ENCODE results near the gene RAD51B. TPM values are rescaled to one million over a fixed set of nuclear protein-coding genes. Genes with fewer than 3 reads are reported as not detected.

RAD51B gene
- total RNA-seq, 1 donor from 2014 or later, result 3.8 TPM

- no peak for DNase-seq (ENCODE audit: low spot score)
- intact Hi-C loops (cut with DNase I), result loop anchor here (5.0 kb wide), 1 partner anchor 290 kb away; no protein-coding TSS in a partner anchor
Observed at GRCh38 chr14:68232300-68233055, 412.9 kb downstream of the RAD51B start.

GRCh38 chr14:68233101-68233784 is 413.7 kb downstream of the RAD51B start:
- DNase-seq (ENCODE audit: low spot score), result no peak
- intact Hi-C loops (cut with DNase I), result loop anchor here (5.0 kb wide), 1 partner anchor 291 kb away; no protein-coding TSS in a partner anchor

GRCh38 chr14:68234101-68234905 is 414.7 kb downstream of the RAD51B start:
- intact Hi-C loops (cut with DNase I), result loop anchor here (5.0 kb wide), 1 partner anchor 292 kb away; no protein-coding TSS in a partner anchor
- DNase-seq (ENCODE audit: low spot score), result no peak

GRCh38 chr14:68235011-68235410 is 415.4 kb downstream of the RAD51B start:
- no peak for DNase-seq (ENCODE audit: low spot score)
- intact Hi-C loops (cut with DNase I), result no loop called here

GRCh38 chr14:68236582-68237458 is 417.2 kb downstream of the RAD51B start:
- DNase-seq (ENCODE audit: low spot score), result no peak
- intact Hi-C loops (cut with DNase I), result no loop called here

GRCh38 chr14:68238551-68238950 is 419.0 kb downstream of the RAD51B start:
- no peak for DNase-seq (ENCODE audit: low spot score)
- intact Hi-C loops (cut with DNase I), result no loop called here

GRCh38 chr14:68238976-68239375 is 419.4 kb downstream of the RAD51B start:
- intact Hi-C loops (cut with DNase I), result no loop called here

GRCh38 chr14:68239988-68240771 is 420.6 kb downstream of the RAD51B start:
- intact Hi-C loops (cut with DNase I), result loop anchor here (10.0 kb wide), 1 partner anchor 435 kb away; no protein-coding TSS in a partner anchor
- no peak for DNase-seq (ENCODE audit: low spot score)

More at GRCh38 chr14:68238976-68239375, 419.4 kb downstream of the RAD51B start:
- no peak for DNase-seq (ENCODE audit: low spot score)

- intact Hi-C loops (cut with DNase I), result loop anchor here (10.0 kb wide), 1 partner anchor 433 kb away; no protein-coding TSS in a partner anchor
- no peak for DNase-seq (ENCODE audit: low spot score)
Observed at GRCh38 chr14:68241862-68242487, 422.4 kb downstream of the RAD51B start.

- intact Hi-C loops (cut with DNase I), result loop anchor here (2.0 to 10.0 kb wide), 3 partner anchors 99 to 431 kb away; no protein-coding TSS in a partner anchor
- DNase-seq (ENCODE audit: low spot score), result no peak
Observed at GRCh38 chr14:68243450-68244010, 424.0 kb downstream of the RAD51B start.

- intact Hi-C loops (cut with DNase I), result loop anchor here (2.0 to 10.0 kb wide), 3 partner anchors 100 to 430 kb away; no protein-coding TSS in a partner anchor
Observed at GRCh38 chr14:68244262-68244980, 424.8 kb downstream of the RAD51B start.

GRCh38 chr14:68245146-68246073 is 425.8 kb downstream of the RAD51B start:
- DNase-seq (ENCODE audit: low spot score), result no peak
- intact Hi-C loops (cut with DNase I), result loop anchor here (2.0 to 10.0 kb wide), 3 partner anchors 101 to 429 kb away; no protein-coding TSS in a partner anchor

More at GRCh38 chr14:68244262-68244980, 424.8 kb downstream of the RAD51B start:
- DNase-seq (ENCODE audit: low spot score), result no peak

- DNase-seq (ENCODE audit: low spot score), result no peak
- intact Hi-C loops (cut with DNase I), result loop anchor here (10.0 kb wide), 1 partner anchor 429 kb away; no protein-coding TSS in a partner anchor
Observed at GRCh38 chr14:68246074-68246785, 426.7 kb downstream of the RAD51B start.

GRCh38 chr14:68246786-68247105 is 427.2 kb downstream of the RAD51B start:
- no peak for DNase-seq (ENCODE audit: low spot score)
- intact Hi-C loops (cut with DNase I), result loop anchor here (10.0 kb wide), 1 partner anchor 428 kb away; no protein-coding TSS in a partner anchor

- intact Hi-C loops (cut with DNase I), result loop anchor here (10.0 kb wide), 1 partner anchor 428 kb away; no protein-coding TSS in a partner anchor
- DNase-seq (ENCODE audit: low spot score), result no peak
Observed at GRCh38 chr14:68247274-68247673, 427.7 kb downstream of the RAD51B start.
